GM23338 (cell line): ENCODE data around the gene ZNF410.
A peak's percentile ranks its signal among the peaks of the same experiment; 100 is the strongest.

ENCODE experiments used
- CREB1 ChIP-seq: fragments of 250-450 bp; sonication (Bioruptor Pico); IDR thresholded peaks from 2 replicates; pipeline ENCODE4 v1.5.0; 2020; ENCODE audit warnings: low read depth, mild to moderate bottlenecking, moderate library complexity
- ETS1 ChIP-seq: IDR thresholded peaks from 2 replicates; pipeline ENCODE4 v1.6.1; 2016; ENCODE audit warnings: antibody characterized with exemption
- EZH2 ChIP-seq: fragments of 200-600 bp; sonication (generic); IDR thresholded peaks from one replicate; pipeline ENCODE4 v1.8.0; 2017; ENCODE audit warnings: antibody characterized with exemption, mild to moderate bottlenecking, low read depth; ENCODE audit not compliant: unreplicated experiment
- EZH2phosphoT487 ChIP-seq: fragments of 200-600 bp; sonication (generic); IDR thresholded peaks from one replicate; pipeline ENCODE4 v1.8.1; 2018; ENCODE audit warnings: antibody characterized with exemption; ENCODE audit not compliant: unreplicated experiment
- POLR2AphosphoS5 ChIP-seq: IDR thresholded peaks from 2 replicates; pipeline ENCODE4 v1.6.1; 2016; ENCODE audit warnings: antibody characterized with exemption, low read depth
- STAT1 ChIP-seq: IDR thresholded peaks from one replicate; pipeline ENCODE4 v1.6.1; 2016; ENCODE audit warnings: antibody characterized with exemption; ENCODE audit not compliant: unreplicated experiment
- ZNF114 ChIP-seq: fragments of 250-450 bp; sonication (Bioruptor Pico); IDR thresholded peaks from 2 replicates; pipeline ENCODE4 v1.5.0; 2020; ENCODE audit warnings: mild to moderate bottlenecking, moderate library complexity
- ZNF331 ChIP-seq: fragments of 250-450 bp; sonication (Bioruptor Pico); IDR thresholded peaks from 2 replicates; pipeline ENCODE4 v1.5.0; 2020; ENCODE audit warnings: low read depth, mild to moderate bottlenecking, moderate library complexity
- TF ChIP-seq, protein P1 (sequence below): IDR thresholded peaks from one replicate; pipeline ENCODE4 v1.6.1; 2018; ENCODE audit warnings: antibody characterized with exemption; ENCODE audit not compliant: unreplicated experiment
- TF ChIP-seq, protein P2 (sequence below), 2 experiments: fragments of 200-600 bp in 1 of 2; sonication (generic) in 1 of 2; conservative IDR thresholded peaks; 2 replicates each; pipeline versions ENCODE4 v1.5.1 to v1.6.1; 2016 to 2017; ENCODE audit warnings: antibody characterized with exemption in 2 of 2, low read depth in 2 of 2, mild to moderate bottlenecking in 2 of 2, moderate library complexity in 1 of 2
- TF ChIP-seq, protein P3 (sequence below): fragments of 250-450 bp; sonication (Bioruptor Pico); IDR thresholded peaks from 2 replicates; pipeline ENCODE4 v1.5.0; 2020; ENCODE audit warnings: mild to moderate bottlenecking, moderate library complexity

GRCh38 chr14:73958591-73958990, 71.9 kb downstream of the ZNF410 start:
- TF ChIP-seq EZH2 (no peak), ZNF331 (CRISPR knock-in tag) (no peak), POLR2AphosphoS5 (no peak), ZNF114 (CRISPR knock-in tag) (no peak), CREB1 (CRISPR knock-in tag) (no peak), EZH2phosphoT487 (no peak), STAT1 (no peak), ETS1 (no peak)
- TF ChIP-seq, protein P1, sequence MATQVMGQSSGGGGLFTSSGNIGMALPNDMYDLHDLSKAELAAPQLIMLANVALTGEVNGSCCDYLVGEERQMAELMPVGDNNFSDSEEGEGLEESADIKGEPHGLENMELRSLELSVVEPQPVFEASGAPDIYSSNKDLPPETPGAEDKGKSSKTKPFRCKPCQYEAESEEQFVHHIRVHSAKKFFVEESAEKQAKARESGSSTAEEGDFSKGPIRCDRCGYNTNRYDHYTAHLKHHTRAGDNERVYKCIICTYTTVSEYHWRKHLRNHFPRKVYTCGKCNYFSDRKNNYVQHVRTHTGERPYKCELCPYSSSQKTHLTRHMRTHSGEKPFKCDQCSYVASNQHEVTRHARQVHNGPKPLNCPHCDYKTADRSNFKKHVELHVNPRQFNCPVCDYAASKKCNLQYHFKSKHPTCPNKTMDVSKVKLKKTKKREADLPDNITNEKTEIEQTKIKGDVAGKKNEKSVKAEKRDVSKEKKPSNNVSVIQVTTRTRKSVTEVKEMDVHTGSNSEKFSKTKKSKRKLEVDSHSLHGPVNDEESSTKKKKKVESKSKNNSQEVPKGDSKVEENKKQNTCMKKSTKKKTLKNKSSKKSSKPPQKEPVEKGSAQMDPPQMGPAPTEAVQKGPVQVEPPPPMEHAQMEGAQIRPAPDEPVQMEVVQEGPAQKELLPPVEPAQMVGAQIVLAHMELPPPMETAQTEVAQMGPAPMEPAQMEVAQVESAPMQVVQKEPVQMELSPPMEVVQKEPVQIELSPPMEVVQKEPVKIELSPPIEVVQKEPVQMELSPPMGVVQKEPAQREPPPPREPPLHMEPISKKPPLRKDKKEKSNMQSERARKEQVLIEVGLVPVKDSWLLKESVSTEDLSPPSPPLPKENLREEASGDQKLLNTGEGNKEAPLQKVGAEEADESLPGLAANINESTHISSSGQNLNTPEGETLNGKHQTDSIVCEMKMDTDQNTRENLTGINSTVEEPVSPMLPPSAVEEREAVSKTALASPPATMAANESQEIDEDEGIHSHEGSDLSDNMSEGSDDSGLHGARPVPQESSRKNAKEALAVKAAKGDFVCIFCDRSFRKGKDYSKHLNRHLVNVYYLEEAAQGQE: no peak
- TF ChIP-seq, protein P2, sequence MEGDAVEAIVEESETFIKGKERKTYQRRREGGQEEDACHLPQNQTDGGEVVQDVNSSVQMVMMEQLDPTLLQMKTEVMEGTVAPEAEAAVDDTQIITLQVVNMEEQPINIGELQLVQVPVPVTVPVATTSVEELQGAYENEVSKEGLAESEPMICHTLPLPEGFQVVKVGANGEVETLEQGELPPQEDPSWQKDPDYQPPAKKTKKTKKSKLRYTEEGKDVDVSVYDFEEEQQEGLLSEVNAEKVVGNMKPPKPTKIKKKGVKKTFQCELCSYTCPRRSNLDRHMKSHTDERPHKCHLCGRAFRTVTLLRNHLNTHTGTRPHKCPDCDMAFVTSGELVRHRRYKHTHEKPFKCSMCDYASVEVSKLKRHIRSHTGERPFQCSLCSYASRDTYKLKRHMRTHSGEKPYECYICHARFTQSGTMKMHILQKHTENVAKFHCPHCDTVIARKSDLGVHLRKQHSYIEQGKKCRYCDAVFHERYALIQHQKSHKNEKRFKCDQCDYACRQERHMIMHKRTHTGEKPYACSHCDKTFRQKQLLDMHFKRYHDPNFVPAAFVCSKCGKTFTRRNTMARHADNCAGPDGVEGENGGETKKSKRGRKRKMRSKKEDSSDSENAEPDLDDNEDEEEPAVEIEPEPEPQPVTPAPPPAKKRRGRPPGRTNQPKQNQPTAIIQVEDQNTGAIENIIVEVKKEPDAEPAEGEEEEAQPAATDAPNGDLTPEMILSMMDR (conservative IDR thresholded peaks at IDR 0.05; ENCODE audit: low read depth in 2 of 2): peak in 1 of 2 experiments; percentile 26; a peak in 1 of 4 replicates
- TF ChIP-seq, protein P3, sequence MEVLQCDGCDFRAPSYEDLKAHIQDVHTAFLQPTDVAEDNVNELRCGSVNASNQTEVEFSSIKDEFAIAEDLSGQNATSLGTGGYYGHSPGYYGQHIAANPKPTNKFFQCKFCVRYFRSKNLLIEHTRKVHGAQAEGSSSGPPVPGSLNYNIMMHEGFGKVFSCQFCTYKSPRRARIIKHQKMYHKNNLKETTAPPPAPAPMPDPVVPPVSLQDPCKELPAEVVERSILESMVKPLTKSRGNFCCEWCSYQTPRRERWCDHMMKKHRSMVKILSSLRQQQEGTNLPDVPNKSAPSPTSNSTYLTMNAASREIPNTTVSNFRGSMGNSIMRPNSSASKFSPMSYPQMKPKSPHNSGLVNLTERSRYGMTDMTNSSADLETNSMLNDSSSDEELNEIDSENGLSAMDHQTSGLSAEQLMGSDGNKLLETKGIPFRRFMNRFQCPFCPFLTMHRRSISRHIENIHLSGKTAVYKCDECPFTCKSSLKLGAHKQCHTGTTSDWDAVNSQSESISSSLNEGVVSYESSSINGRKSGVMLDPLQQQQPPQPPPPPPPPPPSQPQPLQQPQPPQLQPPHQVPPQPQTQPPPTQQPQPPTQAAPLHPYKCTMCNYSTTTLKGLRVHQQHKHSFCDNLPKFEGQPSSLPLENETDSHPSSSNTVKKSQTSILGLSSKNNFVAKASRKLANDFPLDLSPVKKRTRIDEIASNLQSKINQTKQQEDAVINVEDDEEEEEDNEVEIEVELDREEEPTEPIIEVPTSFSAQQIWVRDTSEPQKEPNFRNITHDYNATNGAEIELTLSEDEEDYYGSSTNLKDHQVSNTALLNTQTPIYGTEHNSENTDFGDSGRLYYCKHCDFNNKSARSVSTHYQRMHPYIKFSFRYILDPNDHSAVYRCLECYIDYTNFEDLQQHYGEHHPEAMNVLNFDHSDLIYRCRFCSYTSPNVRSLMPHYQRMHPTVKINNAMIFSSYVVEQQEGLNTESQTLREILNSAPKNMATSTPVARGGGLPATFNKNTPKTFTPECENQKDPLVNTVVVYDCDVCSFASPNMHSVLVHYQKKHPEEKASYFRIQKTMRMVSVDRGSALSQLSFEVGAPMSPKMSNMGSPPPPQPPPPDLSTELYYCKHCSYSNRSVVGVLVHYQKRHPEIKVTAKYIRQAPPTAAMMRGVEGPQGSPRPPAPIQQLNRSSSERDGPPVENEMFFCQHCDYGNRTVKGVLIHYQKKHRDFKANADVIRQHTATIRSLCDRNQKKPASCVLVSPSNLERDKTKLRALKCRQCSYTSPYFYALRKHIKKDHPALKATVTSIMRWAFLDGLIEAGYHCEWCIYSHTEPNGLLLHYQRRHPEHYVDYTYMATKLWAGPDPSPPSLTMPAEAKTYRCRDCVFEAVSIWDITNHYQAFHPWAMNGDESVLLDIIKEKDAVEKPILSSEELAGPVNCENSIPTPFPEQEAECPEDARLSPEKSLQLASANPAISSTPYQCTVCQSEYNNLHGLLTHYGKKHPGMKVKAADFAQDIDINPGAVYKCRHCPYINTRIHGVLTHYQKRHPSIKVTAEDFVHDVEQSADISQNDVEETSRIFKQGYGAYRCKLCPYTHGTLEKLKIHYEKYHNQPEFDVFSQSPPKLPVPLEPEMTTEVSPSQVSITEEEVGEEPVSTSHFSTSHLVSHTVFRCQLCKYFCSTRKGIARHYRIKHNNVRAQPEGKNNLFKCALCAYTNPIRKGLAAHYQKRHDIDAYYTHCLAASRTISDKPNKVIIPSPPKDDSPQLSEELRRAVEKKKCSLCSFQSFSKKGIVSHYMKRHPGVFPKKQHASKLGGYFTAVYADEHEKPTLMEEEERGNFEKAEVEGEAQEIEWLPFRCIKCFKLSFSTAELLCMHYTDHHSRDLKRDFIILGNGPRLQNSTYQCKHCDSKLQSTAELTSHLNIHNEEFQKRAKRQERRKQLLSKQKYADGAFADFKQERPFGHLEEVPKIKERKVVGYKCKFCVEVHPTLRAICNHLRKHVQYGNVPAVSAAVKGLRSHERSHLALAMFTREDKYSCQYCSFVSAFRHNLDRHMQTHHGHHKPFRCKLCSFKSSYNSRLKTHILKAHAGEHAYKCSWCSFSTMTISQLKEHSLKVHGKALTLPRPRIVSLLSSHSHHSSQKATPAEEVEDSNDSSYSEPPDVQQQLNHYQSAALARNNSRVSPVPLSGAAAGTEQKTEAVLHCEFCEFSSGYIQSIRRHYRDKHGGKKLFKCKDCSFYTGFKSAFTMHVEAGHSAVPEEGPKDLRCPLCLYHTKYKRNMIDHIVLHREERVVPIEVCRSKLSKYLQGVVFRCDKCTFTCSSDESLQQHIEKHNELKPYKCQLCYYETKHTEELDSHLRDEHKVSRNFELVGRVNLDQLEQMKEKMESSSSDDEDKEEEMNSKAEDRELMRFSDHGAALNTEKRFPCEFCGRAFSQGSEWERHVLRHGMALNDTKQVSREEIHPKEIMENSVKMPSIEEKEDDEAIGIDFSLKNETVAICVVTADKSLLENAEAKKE (CRISPR knock-in tag): no peak
